ENCODE measurements around the gene FNDC3B. TPM values are rescaled to one million over a fixed set of nuclear protein-coding genes. Genes with fewer than 3 reads are reported as not detected.
A peak's percentile ranks its signal among the peaks of the same experiment; 100 is the strongest.

FNDC3B gene
- polyA plus RNA-seq, 2 of the 4 experiments (the other 2 are of a cell fraction) = 29.5 to 33.6 TPM

GRCh38 chr3:172073262-172073915, 34.0 kb downstream of the FNDC3B start:
- ATAC-seq = no peak
- peaks cover 79% of the 10 kb centered on the region for H3K4me1 ChIP-seq
- WGBS (ENCODE audit: missing lambda C conversion rate) = 83% methylated on average over 5 of the region's 5 CpGs
- FAIRE-seq = no peak
- H3K4me2 ChIP-seq = peak overlapping the region; percentile 22; the same call in 2 of the 3 replicates
- POLR2A ChIA-PET = no interaction called here
- no peak overlapping the region for H3K27ac ChIP-seq
- no peaks in the 10 kb centered on the region for H3K9me3 ChIP-seq
- CTCF ChIA-PET = no interaction called here
- DNase-seq (ENCODE audit: low read depth in 1 of 2, low spot score in 1 of 2) = no peak
- TF ChIP-seq HOXB5 (CRISPR knock-in tag; IDR thresholded peaks at IDR 0.05) (no peak), HDAC2 (IDR thresholded peaks at IDR 0.05) (no peak), CHD4 (IDR thresholded peaks at IDR 0.05; ENCODE audit: borderline replicate concordance) (no peak), CTCF (IDR thresholded peaks at IDR 0.05) (no peak), REST (IDR thresholded peaks at IDR 0.05) (no peak), FOSB (CRISPR knock-in tag; IDR thresholded peaks at IDR 0.05) (no peak), JUN (IDR thresholded peaks at IDR 0.05) (no peak), MYC (IDR thresholded peaks at IDR 0.05; ENCODE audit: borderline replicate concordance, low read length) (no peak), PHF8 (IDR thresholded peaks at IDR 0.05; ENCODE audit: borderline replicate concordance, low read depth) (no peak), HES2 (IDR thresholded peaks at IDR 0.05) (no peak), FOXS1 (CRISPR knock-in tag; IDR thresholded peaks at IDR 0.05) (no peak), POLR2A (IDR thresholded peaks at IDR 0.05; ENCODE audit: low read length) (no peak)
- TF ChIP-seq, protein P1, sequence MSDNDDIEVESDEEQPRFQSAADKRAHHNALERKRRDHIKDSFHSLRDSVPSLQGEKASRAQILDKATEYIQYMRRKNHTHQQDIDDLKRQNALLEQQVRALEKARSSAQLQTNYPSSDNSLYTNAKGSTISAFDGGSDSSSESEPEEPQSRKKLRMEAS (IDR thresholded peaks at IDR 0.05) = no peak
- no peak overlapping the region for H3K4me3 ChIP-seq

DNA sequence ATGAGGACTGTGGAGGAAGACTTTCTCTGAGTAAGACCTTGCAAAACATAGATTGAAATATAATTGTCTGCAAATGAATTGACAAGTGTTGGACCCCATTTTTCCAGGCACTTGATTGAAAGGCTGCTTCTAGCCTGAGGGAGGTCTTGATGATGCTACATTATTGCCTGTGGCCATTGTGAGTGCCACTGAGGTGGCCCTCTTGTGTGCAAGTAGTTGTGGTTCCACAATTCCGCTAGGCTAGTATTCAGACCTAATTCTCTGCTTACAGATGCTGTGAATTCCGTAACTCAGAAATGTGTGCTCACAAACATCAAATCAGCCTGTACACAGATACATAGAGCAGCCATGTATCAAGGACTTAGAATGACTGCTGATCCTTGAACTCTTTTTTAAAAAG, 34.7 kb downstream of the FNDC3B start:
- ATAC-seq (no peak), FAIRE-seq (no peak), DNase-seq (ENCODE audit: low read depth in 1 of 2, low spot score in 1 of 2) (no peak)
- H3K27ac ChIP-seq = no peak overlapping the region
- no peaks in the 10 kb centered on the region for H3K9me3 ChIP-seq
- ChIA-PET POLR2A (no interaction called here), CTCF (interaction anchor here (0.9 kb wide), 1 partner anchor 244 kb away, joined by 3 read pairs; no protein-coding TSS in a partner anchor)
- H3K4me3 ChIP-seq = no peak overlapping the region
- TF ChIP-seq FOSB (CRISPR knock-in tag; IDR thresholded peaks at IDR 0.05) (no peak), NPAS2 (CRISPR knock-in tag; IDR thresholded peaks at IDR 0.05; ENCODE audit: borderline replicate concordance) (no peak), CHD4 (IDR thresholded peaks at IDR 0.05; ENCODE audit: borderline replicate concordance) (no peak), ZNF302 (CRISPR knock-in tag; IDR thresholded peaks at IDR 0.05) (no peak), MAFK (IDR thresholded peaks at IDR 0.05; ENCODE audit: partially characterized antibody) (no peak), CHD2 (IDR thresholded peaks at IDR 0.05; ENCODE audit: low read length, partially characterized antibody) (no peak), RNF2 (IDR thresholded peaks at IDR 0.05; ENCODE audit: borderline replicate concordance, low read depth) (no peak), FOSL2 (IDR thresholded peaks at IDR 0.05) (no peak), FOSL2 (CRISPR knock-in tag; IDR thresholded peaks at IDR 0.05) (no peak), CTCF (IDR thresholded peaks at IDR 0.05) (no peak), HOXB5 (CRISPR knock-in tag; IDR thresholded peaks at IDR 0.05) (no peak)
- TF ChIP-seq, protein P2, sequence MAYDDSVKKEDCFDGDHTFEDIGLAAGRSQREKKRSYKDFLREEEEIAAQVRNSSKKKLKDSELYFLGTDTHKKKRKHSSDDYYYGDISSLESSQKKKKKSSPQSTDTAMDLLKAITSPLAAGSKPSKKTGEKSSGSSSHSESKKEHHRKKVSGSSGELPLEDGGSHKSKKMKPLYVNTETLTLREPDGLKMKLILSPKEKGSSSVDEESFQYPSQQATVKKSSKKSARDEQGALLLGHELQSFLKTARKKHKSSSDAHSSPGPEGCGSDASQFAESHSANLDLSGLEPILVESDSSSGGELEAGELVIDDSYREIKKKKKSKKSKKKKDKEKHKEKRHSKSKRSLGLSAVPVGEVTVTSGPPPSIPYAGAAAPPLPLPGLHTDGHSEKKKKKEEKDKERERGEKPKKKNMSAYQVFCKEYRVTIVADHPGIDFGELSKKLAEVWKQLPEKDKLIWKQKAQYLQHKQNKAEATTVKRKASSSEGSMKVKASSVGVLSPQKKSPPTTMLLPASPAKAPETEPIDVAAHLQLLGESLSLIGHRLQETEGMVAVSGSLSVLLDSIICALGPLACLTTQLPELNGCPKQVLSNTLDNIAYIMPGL (CRISPR knock-in tag; IDR thresholded peaks at IDR 0.05; ENCODE audit: borderline replicate concordance) = no peak
- TF ChIP-seq, protein P3, sequence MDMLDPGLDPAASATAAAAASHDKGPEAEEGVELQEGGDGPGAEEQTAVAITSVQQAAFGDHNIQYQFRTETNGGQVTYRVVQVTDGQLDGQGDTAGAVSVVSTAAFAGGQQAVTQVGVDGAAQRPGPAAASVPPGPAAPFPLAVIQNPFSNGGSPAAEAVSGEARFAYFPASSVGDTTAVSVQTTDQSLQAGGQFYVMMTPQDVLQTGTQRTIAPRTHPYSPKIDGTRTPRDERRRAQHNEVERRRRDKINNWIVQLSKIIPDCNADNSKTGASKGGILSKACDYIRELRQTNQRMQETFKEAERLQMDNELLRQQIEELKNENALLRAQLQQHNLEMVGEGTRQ (IDR thresholded peaks at IDR 0.05) = no peak
- H3K4me2 ChIP-seq = peak overlapping the region; percentile 22; the same call in 1 of the 3 replicates
- WGBS (ENCODE audit: missing lambda C conversion rate) = 96% methylated on average over 2 of the region's 2 CpGs
- H3K4me1 ChIP-seq = peaks cover 80% of the 10 kb centered on the region

All from A549 (cell line).